Large intestine (tissue), 3 donors: ENCODE data around the gene RND1. TPM values are rescaled to one million over a fixed set of nuclear protein-coding genes. Genes with fewer than 3 reads are reported as not detected.

ENCODE experiments used
- DNase-seq, 2 donors: peaks; one replicate each; pipeline versions ENCODE4 v3.0.0 to v3.0.0-alpha.2; 2013
- H3K27ac ChIP-seq: one replicate; pipeline ENCODE4 v1.5.1; 2013; ENCODE audit warnings: low read length
- H3K27me3 ChIP-seq: 2 replicates; pipeline ENCODE4 v1.6.1; 2013; ENCODE audit warnings: low read length; ENCODE audit not compliant: control insufficient read depth, insufficient read depth
- H3K36me3 ChIP-seq: 2 replicates; pipeline ENCODE4 v1.6.1; 2013; ENCODE audit warnings: low read length; ENCODE audit not compliant: control insufficient read depth, insufficient read depth
- H3K4me1 ChIP-seq: one replicate; pipeline ENCODE4 v1.6.1; 2013; ENCODE audit warnings: low read length; ENCODE audit not compliant: control insufficient read depth, insufficient read depth
- H3K4me3 ChIP-seq: one replicate; pipeline ENCODE4 v1.5.1; 2013; ENCODE audit warnings: low read length
- H3K9me3 ChIP-seq: one replicate; pipeline ENCODE4 v1.6.1; 2013; ENCODE audit warnings: mild to moderate bottlenecking, low read depth, low read length, moderate library complexity; ENCODE audit not compliant: control insufficient read depth
- WGBS: methylation state at CpG from one replicate; pipeline ENCODE4 v1.1.5; 2013; ENCODE audit warnings: low lambda C conversion rate; ENCODE audit not compliant: insufficient coverage; 5-methylcytosine and 5-hydroxymethylcytosine counted together
- polyA plus RNA-seq: library from polyadenylated mRNA; unstranded; fragments of 120-200 nt; gene quantifications from one replicate; pipeline ENCODE4 v1.2.1, GENCODE V29; 2013

Gene RND1
- polyA plus RNA-seq, 1 donor = 1.3 TPM

GRCh38 chr12:48828841-48829575, 36.7 kb downstream of the RND1 start:
- Histone ChIP-seq H3K4me1 (no peaks in the 10 kb centered on the region), H3K36me3 (peaks cover 87% of the 10 kb centered on the region), H3K4me3 (no peak overlapping the region), H3K27me3 (no peaks in the 10 kb centered on the region), H3K27ac (no peak overlapping the region), H3K9me3 (no peaks in the 10 kb centered on the region)
- DNase-seq = no peak
- no CpG with 5 or more reads among the region's 16 CpGs for WGBS

GRCh38 chr12:48828293-48828692, 37.4 kb downstream of the RND1 start:
- no peaks in the 10 kb centered on the region for H3K27me3 ChIP-seq
- no peak overlapping the region for H3K4me3 ChIP-seq
- no peak overlapping the region for H3K27ac ChIP-seq
- no CpG with 5 or more reads among the region's 2 CpGs for WGBS
- H3K36me3 ChIP-seq = peaks cover 85% of the 10 kb centered on the region
- no peaks in the 10 kb centered on the region for H3K4me1 ChIP-seq
- no peak for DNase-seq
- no peaks in the 10 kb centered on the region for H3K9me3 ChIP-seq

GRCh38 chr12:48827513-48828096, 38.1 kb downstream of the RND1 start:
- no CpG with 5 or more reads among the region's 17 CpGs for whole genome bisulfite sequencing
- no peaks in the 10 kb centered on the region for H3K9me3 ChIP-seq
- H3K27me3 ChIP-seq = no peaks in the 10 kb centered on the region
- no peak for DNase-seq
- H3K27ac ChIP-seq = no peak overlapping the region
- peaks cover 78% of the 10 kb centered on the region for H3K36me3 ChIP-seq
- no peak overlapping the region for H3K4me3 ChIP-seq
- no peaks in the 10 kb centered on the region for H3K4me1 ChIP-seq

- Histone ChIP-seq H3K36me3 (peaks cover 73% of the 10 kb centered on the region), H3K27me3 (no peaks in the 10 kb centered on the region), H3K27ac (no peak overlapping the region), H3K4me1 (no peaks in the 10 kb centered on the region), H3K4me3 (no peak overlapping the region), H3K9me3 (no peaks in the 10 kb centered on the region)
- DNase-seq = no peak
- whole genome bisulfite sequencing = 80% methylated on average over 1 of the region's 8 CpGs
Measured at GRCh38 chr12:48827026-48827425, 38.6 kb downstream of the RND1 start.

DNA sequence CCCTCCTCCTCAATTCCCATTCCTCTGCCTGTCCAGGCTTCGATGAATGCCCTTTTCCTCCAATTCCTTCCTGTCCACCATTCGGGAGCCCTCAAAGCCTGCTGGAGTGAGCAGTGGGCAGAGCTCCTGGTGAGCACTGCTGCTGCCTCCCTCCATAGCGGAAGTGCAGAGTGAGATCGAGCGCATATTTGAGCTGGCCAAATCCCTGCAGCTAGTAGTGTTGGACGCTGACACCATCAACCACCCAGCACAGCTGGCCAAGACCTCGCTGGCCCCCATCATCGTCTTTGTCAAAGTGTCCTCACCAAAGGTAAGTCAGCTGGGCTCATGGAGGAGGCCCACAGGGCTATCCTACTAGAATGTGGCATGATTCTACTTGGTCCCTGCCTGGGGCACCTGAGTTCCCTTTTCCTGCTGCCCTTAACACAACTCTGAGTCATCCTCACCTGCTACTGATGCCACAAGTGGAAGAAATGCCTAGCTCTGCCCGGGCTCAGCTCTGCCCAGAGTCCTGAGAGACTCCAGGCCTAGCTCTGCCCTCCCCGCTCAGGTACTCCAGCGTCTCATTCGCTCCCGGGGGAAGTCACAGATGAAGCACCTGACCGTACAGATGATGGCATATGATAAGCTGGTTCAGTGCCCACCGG, 39.3 kb downstream of the RND1 start:
- no peak overlapping the region for H3K4me3 ChIP-seq
- no peaks in the 10 kb centered on the region for H3K4me1 ChIP-seq
- peaks cover 66% of the 10 kb centered on the region for H3K36me3 ChIP-seq
- WGBS = no CpG with 5 or more reads among the region's 15 CpGs
- H3K27ac ChIP-seq = no peak overlapping the region
- H3K9me3 ChIP-seq = no peaks in the 10 kb centered on the region
- H3K27me3 ChIP-seq = no peaks in the 10 kb centered on the region
- DNase-seq = no peak

- H3K4me3 ChIP-seq = no peak overlapping the region
- no peaks in the 10 kb centered on the region for H3K27me3 ChIP-seq
- no CpG with 5 or more reads among the region's 4 CpGs for WGBS
- no peaks in the 10 kb centered on the region for H3K9me3 ChIP-seq
- no peaks in the 10 kb centered on the region for H3K4me1 ChIP-seq
- DNase-seq = no peak
- no peak overlapping the region for H3K27ac ChIP-seq
- H3K36me3 ChIP-seq = peaks cover 51% of the 10 kb centered on the region
Measured at GRCh38 chr12:48824905-48825304, 40.8 kb downstream of the RND1 start.

DNA sequence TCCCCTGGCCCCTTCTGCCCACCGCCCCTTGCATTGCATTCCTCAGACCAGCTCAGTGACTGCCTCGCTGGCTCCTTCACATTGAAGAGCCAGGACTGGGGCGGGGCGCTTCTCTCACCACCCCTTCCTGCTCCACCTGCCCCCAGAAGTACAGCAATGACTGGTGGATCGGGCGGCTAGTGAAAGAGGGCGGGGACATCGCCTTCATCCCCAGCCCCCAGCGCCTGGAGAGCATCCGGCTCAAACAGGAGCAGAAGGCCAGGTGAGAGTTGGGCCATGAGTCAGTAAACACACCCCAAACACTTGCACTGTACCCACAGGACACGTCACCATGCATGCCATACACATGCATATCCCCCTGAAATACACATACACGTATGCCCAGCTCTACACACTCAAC, 41.6 kb downstream of the RND1 start:
- Histone ChIP-seq H3K36me3 (peaks cover 44% of the 10 kb centered on the region), H3K27ac (no peak overlapping the region), H3K4me3 (no peak overlapping the region), H3K4me1 (peaks cover 2% of the 10 kb centered on the region), H3K27me3 (peaks cover under 1% of the 10 kb centered on the region), H3K9me3 (no peaks in the 10 kb centered on the region)
- WGBS = no CpG with 5 or more reads among the region's 12 CpGs
- DNase-seq = no peak

- Histone ChIP-seq H3K4me3 (no peak overlapping the region), H3K9me3 (no peaks in the 10 kb centered on the region), H3K27ac (no peak overlapping the region), H3K36me3 (peaks cover 36% of the 10 kb centered on the region), H3K27me3 (peaks cover 2% of the 10 kb centered on the region), H3K4me1 (peaks cover 5% of the 10 kb centered on the region)
- no peak for DNase-seq
- WGBS = no CpG with 5 or more reads among the region's 11 CpGs
Measured at GRCh38 chr12:48823281-48823680, 42.4 kb downstream of the RND1 start.

DNA sequence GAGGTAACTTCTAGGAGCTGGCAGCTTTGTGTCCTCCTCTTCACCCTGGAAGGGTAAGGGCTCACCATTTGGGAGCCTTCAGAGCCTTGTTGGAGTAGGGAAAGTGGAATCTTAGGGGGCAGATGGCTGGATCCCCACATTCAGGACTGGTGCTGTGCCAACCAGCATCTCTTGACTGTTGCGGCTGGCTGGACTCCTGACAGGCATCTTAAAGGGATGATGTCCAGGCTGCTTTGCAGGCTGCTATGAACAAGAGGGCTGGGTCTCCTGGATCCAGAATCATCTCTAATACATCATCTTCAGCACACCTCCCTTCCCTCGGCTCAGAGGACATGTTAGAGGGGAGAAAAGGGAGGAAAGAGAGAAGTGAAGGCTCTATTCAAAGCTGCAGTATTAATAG, 43.0 kb downstream of the RND1 start:
- peaks cover 2% of the 10 kb centered on the region for H3K27me3 ChIP-seq
- no CpG with 5 or more reads among the region's 2 CpGs for WGBS
- H3K4me1 ChIP-seq = peaks cover 7% of the 10 kb centered on the region
- H3K9me3 ChIP-seq = no peaks in the 10 kb centered on the region
- H3K27ac ChIP-seq = no peak overlapping the region
- H3K36me3 ChIP-seq = peaks cover 30% of the 10 kb centered on the region
- H3K4me3 ChIP-seq = no peak overlapping the region
- no peak for DNase-seq

- DNase-seq = no peak
- peaks cover 9% of the 10 kb centered on the region for H3K4me1 ChIP-seq
- no peaks in the 10 kb centered on the region for H3K9me3 ChIP-seq
- H3K27ac ChIP-seq = no peak overlapping the region
- peaks cover 24% of the 10 kb centered on the region for H3K36me3 ChIP-seq
- no peak overlapping the region for H3K4me3 ChIP-seq
- peaks cover 6% of the 10 kb centered on the region for H3K27me3 ChIP-seq
- WGBS = no CpG with 5 or more reads among the region's 5 CpGs
Measured at GRCh38 chr12:48822139-48822538, 43.5 kb downstream of the RND1 start.
